Parathyroid adenoma (tissue), 2 donors: ENCODE measurements around the gene CCDC187.

Experiments
- H2AFZ ChIP-seq: fragments of 300-600 bp; sonication (generic); one replicate; pipeline ENCODE4 v1.7.0; 2017; ENCODE audit warnings: antibody characterized with exemption, mild to moderate bottlenecking
- H3K27ac ChIP-seq: fragments of 300-600 bp; sonication (generic); one replicate; pipeline ENCODE4 v1.7.0; 2017
- H3K27me3 ChIP-seq: fragments of 300-600 bp; sonication (generic); one replicate; pipeline ENCODE4 v1.7.0; 2017; ENCODE audit warnings: low read length; ENCODE audit not compliant: control insufficient read depth, insufficient read depth
- H3K36me3 ChIP-seq: fragments of 300-600 bp; sonication (generic); one replicate; pipeline ENCODE4 v1.7.0; 2017; ENCODE audit warnings: low read length; ENCODE audit not compliant: control insufficient read depth, insufficient read depth
- H3K4me1 ChIP-seq: fragments of 300-600 bp; sonication (generic); one replicate; pipeline ENCODE4 v1.7.0; 2017; ENCODE audit warnings: control low read depth
- H3K4me2 ChIP-seq: fragments of 300-600 bp; sonication (generic); one replicate; pipeline ENCODE4 v1.7.0; 2017; ENCODE audit warnings: low read length
- H3K4me3 ChIP-seq: fragments of 300-600 bp; sonication (generic); one replicate; pipeline ENCODE4 v1.7.0; 2017; ENCODE audit warnings: low read depth, low read length
- H3K79me2 ChIP-seq: fragments of 300-600 bp; sonication (generic); one replicate; pipeline ENCODE4 v1.7.0; 2017; ENCODE audit warnings: control low read depth
- H3K9ac ChIP-seq: fragments of 300-600 bp; sonication (generic); one replicate; pipeline ENCODE4 v1.7.0; 2017; ENCODE audit warnings: mild to moderate bottlenecking
- H3K9me3 ChIP-seq: fragments of 300-600 bp; sonication (generic); one replicate; pipeline ENCODE4 v1.7.0; 2017; ENCODE audit warnings: low read length; ENCODE audit not compliant: control insufficient read depth
- TF ChIP-seq, protein P1 (sequence below): fragments of 300-600 bp; sonication (generic); IDR thresholded peaks from one replicate; pipeline ENCODE4 v1.7.0; 2017; ENCODE audit warnings: antibody characterized with exemption, mild to moderate bottlenecking
- donor health status: primary hyperparathyroidism.

Gene CCDC187

DNA sequence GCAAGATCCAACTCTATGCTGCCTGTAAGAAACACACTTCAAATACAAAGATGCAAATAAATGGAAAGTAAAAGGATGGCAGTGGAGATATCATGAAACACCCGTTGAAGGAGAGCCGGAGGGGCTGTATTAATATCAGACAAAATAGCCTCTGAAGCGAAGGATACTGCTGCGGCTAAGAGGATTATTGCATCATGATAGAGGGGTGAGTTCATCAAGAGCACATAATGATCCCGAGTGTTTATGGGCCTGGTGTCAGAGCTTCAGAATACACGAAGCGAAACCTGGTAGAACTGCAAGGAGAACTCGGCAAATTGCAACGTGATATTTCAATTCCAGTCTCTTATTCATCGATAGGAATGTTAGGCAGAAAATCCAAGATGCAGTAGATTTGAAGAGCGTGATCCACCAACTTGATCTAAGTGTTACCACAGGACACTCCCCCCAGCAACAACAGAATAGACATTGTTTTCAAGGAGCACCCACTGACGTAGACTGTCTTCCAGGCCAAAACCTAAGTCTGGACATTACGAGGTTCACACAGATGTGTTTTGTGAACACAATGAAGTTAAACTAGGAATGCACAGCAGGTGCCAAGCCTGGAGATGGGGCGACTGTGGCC, 30.5 kb downstream of the CCDC187 start:
- no peak overlapping the region for H3K4me3 ChIP-seq
- no peaks in the 10 kb centered on the region for H3K4me1 ChIP-seq
- H3K27me3 ChIP-seq = no peaks in the 10 kb centered on the region

DNA sequence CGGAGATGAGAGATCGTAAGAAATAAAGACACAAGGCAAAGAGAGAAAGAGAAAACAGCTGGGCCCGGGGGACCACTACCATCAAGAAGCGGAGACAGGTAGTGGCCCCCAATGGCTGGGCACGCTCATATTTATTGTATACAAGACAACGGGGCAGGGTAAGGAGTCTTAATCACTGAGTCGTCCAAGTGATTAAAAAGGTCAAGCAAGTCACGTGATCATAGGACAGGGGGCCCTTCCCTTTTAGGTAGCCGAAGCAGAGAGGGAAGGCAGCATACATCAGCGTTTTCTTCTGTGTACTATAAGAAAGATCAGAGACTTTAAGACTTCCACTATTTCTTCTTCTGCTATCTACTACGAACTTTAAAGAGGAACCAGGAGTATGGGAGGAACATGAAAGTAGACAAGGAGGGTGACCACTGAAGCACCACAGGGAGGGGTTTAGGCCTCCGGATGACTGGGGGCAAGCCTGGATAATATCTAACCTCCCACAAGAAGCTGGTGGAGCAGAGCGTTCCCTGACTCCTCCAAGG, 33.7 kb downstream of the CCDC187 start:
- Histone ChIP-seq H3K27ac (no peak overlapping the region), H3K9ac (no peak overlapping the region), H2AFZ (no peak overlapping the region), H3K27me3 (no peaks in the 10 kb centered on the region), H3K4me1 (no peaks in the 10 kb centered on the region), H3K4me3 (no peak overlapping the region), H3K36me3 (no peaks in the 10 kb centered on the region), H3K79me2 (no peaks in the 10 kb centered on the region), H3K4me2 (no peak overlapping the region), H3K9me3 (no peaks in the 10 kb centered on the region)
- TF ChIP-seq, protein P1, sequence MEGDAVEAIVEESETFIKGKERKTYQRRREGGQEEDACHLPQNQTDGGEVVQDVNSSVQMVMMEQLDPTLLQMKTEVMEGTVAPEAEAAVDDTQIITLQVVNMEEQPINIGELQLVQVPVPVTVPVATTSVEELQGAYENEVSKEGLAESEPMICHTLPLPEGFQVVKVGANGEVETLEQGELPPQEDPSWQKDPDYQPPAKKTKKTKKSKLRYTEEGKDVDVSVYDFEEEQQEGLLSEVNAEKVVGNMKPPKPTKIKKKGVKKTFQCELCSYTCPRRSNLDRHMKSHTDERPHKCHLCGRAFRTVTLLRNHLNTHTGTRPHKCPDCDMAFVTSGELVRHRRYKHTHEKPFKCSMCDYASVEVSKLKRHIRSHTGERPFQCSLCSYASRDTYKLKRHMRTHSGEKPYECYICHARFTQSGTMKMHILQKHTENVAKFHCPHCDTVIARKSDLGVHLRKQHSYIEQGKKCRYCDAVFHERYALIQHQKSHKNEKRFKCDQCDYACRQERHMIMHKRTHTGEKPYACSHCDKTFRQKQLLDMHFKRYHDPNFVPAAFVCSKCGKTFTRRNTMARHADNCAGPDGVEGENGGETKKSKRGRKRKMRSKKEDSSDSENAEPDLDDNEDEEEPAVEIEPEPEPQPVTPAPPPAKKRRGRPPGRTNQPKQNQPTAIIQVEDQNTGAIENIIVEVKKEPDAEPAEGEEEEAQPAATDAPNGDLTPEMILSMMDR = no peak

More for the DNA sequence above, 30.5 kb downstream of the CCDC187 start:
- H2AFZ ChIP-seq = no peak overlapping the region
- TF ChIP-seq, protein P1 = no peak
- H3K36me3 ChIP-seq = no peaks in the 10 kb centered on the region
- no peaks in the 10 kb centered on the region for H3K9me3 ChIP-seq
- no peak overlapping the region for H3K9ac ChIP-seq
- no peaks in the 10 kb centered on the region for H3K79me2 ChIP-seq
- H3K4me2 ChIP-seq = no peak overlapping the region
- no peak overlapping the region for H3K27ac ChIP-seq

DNA sequence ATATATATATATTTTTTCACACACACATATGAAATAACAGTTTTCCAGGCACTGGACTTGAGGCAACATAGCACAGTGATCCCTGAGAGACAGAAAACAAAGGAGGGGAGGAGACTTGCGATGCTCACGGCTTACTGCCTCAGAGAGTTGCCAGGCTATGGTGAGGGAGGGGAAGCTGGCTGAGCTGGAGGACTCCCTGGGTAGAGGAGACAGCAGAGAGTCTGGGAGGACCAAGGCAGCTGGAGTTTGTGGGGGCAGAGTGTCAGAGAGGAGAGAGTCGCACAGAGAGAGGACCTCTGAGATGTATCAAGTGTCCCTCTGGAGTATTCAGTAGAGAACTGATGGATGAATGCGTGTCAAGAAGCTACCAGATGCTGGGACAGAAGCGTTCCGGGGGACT, 35.2 kb downstream of the CCDC187 start:
- TF ChIP-seq, protein P1 = no peak
- Histone ChIP-seq H2AFZ (no peak overlapping the region), H3K79me2 (no peaks in the 10 kb centered on the region), H3K4me3 (no peak overlapping the region), H3K27ac (no peak overlapping the region), H3K36me3 (no peaks in the 10 kb centered on the region), H3K27me3 (no peaks in the 10 kb centered on the region), H3K4me1 (no peaks in the 10 kb centered on the region), H3K4me2 (no peak overlapping the region), H3K9me3 (no peaks in the 10 kb centered on the region), H3K9ac (no peak overlapping the region)

DNA sequence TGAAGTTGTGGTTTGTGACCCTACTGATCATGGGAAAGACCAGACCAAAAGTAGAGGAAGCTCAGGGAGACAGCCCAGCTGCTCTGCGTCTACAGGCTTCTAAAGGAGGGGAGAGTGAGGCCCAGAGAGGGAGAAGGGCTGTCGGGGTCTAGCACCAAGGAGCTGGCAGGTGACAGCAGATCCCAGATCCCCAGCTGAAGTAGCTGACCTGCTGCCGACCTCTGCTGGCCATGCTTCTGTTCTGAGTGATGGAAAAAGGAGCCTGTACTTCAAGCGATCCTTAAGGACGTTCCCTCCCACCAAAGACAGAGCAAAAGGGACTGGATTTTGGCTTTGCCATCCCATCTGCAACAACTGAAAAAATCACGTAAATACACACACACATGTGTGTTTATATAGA, 35.6 kb downstream of the CCDC187 start:
- H3K9ac ChIP-seq = no peak overlapping the region

More for the DNA sequence above, 35.6 kb downstream of the CCDC187 start:
- Histone ChIP-seq H3K27me3 (no peaks in the 10 kb centered on the region), H3K4me2 (no peak overlapping the region), H3K36me3 (no peaks in the 10 kb centered on the region), H3K9me3 (no peaks in the 10 kb centered on the region), H2AFZ (no peak overlapping the region), H3K4me3 (no peak overlapping the region), H3K27ac (no peak overlapping the region), H3K79me2 (no peaks in the 10 kb centered on the region), H3K4me1 (no peaks in the 10 kb centered on the region)
- TF ChIP-seq, protein P1 = no peak
